Heart right ventricle (tissue), 16 donors: ENCODE data around the gene UACA. TPM values are rescaled to one million over a fixed set of nuclear protein-coding genes. Genes with fewer than 3 reads are reported as not detected.

ENCODE experiments used
- ATAC-seq, 8 donors: fragments of 200-7000 bp; cut with Tn5 transposase; one replicate each; pipeline ENCODE4 v1.9.1; 2020; ENCODE audit warnings: mild to moderate bottlenecking in 8 of 8, moderate library complexity in 8 of 8, moderate number of reproducible peaks in 1 of 8
- DNase-seq, 2 donors: peaks; one replicate each; pipeline ENCODE4 v3.0.0-alpha.2; 2020
- H3K27ac ChIP-seq, 10 donors: fragments of 200-600 bp; sonication (generic) in 2 of 10; one replicate each; pipeline versions ENCODE4 v1.5.0 to v1.8.0; 2020 to 2022; ENCODE audit warnings: mild to moderate bottlenecking in 3 of 10
- H3K27me3 ChIP-seq, 7 donors: fragments of 200-600 bp; one replicate each; pipeline ENCODE4 v1.8.0; 2021 to 2022; ENCODE audit warnings: mild to moderate bottlenecking in 2 of 7
- H3K36me3 ChIP-seq, 9 donors: fragments of 200-600 bp; sonication (generic) in 1 of 9; one replicate each; pipeline versions ENCODE4 v1.5.0 to v1.8.0; 2020 to 2022; ENCODE audit warnings: mild to moderate bottlenecking in 2 of 9
- H3K4me1 ChIP-seq, 9 donors: fragments of 200-600 bp; sonication (generic) in 1 of 9; one replicate each; pipeline versions ENCODE4 v1.5.0 to v1.8.0; 2020 to 2022; ENCODE audit warnings: mild to moderate bottlenecking in 4 of 9
- H3K4me3 ChIP-seq, 10 donors: fragments of 200-600 bp; sonication (generic) in 2 of 10; one replicate each; pipeline versions ENCODE4 v1.5.0 to v1.8.0; 2020 to 2022; ENCODE audit warnings: mild to moderate bottlenecking in 7 of 10, moderate library complexity in 2 of 10
- H3K9me3 ChIP-seq, 11 donors: fragments of 200-600 bp in 10 of 11; sonication (generic) in 2 of 11; one replicate each; pipeline versions ENCODE4 v1.5.0 to v1.8.0; 2013 to 2022; ENCODE audit warnings: mild to moderate bottlenecking in 2 of 11, control low read depth in 1 of 11, moderate library complexity in 1 of 11
- WGBS, 2 donors: extraction: QIAGEN DNeasy Blood & Tissue Kit; methylation state at CpG; one replicate each; pipeline ENCODE4 v1.1.7; 2013; ENCODE audit warnings: inconsistent platforms in 1 of 2; 5-methylcytosine and 5-hydroxymethylcytosine counted together
- intact Hi-C, 10 donors: fragments of 100-400 bp; cut with DNase I; formaldehyde crosslinking; loops; one replicate each; pipeline versions ENCODE4 v1.11.1 to v1.14.2; 2022
- polyA plus RNA-seq, 2 donors: library from polyadenylated mRNA; stranded (reverse); fragments of 200-250 nt; gene quantifications; one replicate each; pipeline ENCODE4 v1.2.3, GENCODE V29; 2013
- total RNA-seq, 10 donors: library from RNA; stranded (reverse); fragmentation: NEBNext Ultra II Directional in 3 of 10; extraction: Animal tissue kit (Norgen Biotek cat#: 25700) in 3 of 10; gene quantifications; one replicate each; pipeline versions ENCODE4 v1.2.1 to v1.2.4, GENCODE V29; 2021 to 2023
- TF ChIP-seq, protein P1 (sequence below), 9 donors: fragments of 200-600 bp; sonication (generic) in 2 of 9; IDR thresholded peaks; one replicate each; pipeline versions ENCODE4 v1.5.0 to v1.8.0; 2021 to 2022; ENCODE audit warnings: antibody characterized with exemption in 9 of 9, mild to moderate bottlenecking in 5 of 9, moderate library complexity in 1 of 9
- donor health status: Arrhythmogenic right ventricular cardiomyopathy.
- donor health status: ischemic (EF 13 %, LVEDD 7.1; RV severe dilation, severe dysfunction).
- donor health status: healthy with polysubstance abuse.
- donor health status: DM: no; HTN: yes; CAD: no.
- donor health status: DM: no; HTN: no; CAD: no.
- donor health status: ischemic (EF 25% LVEDD 6.9; RV normal size, moderate dysfunction).
- donor health status: ischemic (EF 25% LVEDD 5.7; RV mildly dilated, moderate dysfunction).
- donor health status: healthy.
- donor health status: DM: yes; HTN: yes; CAD: no.
- donor health status: Ischemic cardiomyopathy.
- donor health status: ischemic (EF 35%, LVEDD 5.7; RV mildly dilated, moderate dysfunction).
- donor health status: nonischemic (EF 11% LVEDD 7.7; RV severe dilation, severe dysfunction).
- donor health status: DM: yes; HTN: yes; CAD: no.
- donor health status: PGD.
- donor health status: ischemic (EF 29% LVEDD 5.4; RV normal size, mild dysfunction).
- donor health status: nonischemic (EF 23%, LVEDD 6.1; RV moderate dilation, normal function).

The UACA gene
- total and polyA plus RNA-seq, 12 donors: 14.2 to 75.4 (median 47.1) TPM

DNA sequence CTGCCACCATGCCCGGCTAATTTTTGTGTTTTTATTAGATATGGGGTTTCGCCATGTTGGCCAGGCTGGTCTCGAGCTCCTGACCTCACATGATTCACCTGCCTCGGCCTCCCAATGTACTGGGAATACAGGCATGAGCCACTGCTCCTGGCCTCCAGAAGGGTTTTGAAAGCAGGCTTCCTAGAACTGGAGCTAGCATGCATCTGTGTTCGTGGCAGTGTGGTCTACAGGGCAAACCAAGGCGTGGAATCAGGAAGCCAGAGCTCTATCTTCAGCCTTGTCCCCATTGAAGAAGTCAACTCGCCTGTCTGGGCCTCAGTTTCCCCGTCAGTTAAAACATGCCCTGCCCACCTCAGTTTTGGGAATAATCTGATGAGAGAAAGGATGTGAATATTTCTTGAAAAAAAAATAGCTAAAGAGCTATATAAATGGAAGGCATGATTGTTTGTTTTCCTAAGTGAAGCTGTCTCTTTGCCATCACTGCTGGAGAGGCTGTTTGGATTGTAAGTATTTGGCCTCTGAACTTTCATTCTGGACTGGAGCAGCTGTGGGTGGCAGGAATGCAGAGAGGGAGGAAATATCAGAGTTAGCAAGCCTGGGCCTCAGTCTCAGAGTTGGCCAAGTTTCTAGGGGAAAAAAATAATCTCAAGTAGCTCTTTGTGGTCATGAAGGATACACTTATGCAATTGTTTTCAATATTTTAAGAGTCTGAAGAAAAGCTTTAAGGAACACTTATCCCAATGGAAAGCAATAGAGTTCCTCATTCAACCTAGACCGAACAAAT, 36.5 kb upstream of the UACA start:
- H3K27me3 ChIP-seq: no peaks in the 10 kb centered on the region

DNA sequence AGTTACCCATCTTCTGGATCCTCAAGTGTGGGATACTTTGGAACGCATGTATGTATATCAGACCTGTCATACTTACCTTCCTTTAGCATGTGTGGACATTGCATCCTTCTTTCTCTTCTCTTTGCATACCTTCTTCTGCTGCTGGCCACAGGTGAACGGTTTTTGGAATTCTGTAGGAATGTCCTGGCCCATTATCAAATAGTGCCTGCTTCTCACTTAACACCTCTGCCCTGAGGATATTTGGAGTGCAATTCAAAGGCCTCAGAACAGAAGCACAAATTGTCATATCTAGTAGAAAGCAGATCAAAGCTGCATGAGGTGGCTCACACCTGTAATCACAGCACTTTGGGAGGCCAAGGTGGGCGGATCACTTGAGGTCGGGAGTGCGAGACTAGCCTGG, 34.1 kb upstream of the UACA start:
- H3K9me3 ChIP-seq: no peaks in the 10 kb centered on the region
- WGBS, 2 donors: 93 to 96% methylated on average over 5 of the region's 5 CpGs
- H3K27ac ChIP-seq: no peak overlapping the region
- peaks cover 0 to 40% (median 27%) of the 10 kb centered on the region in 9 donors for H3K4me1 ChIP-seq
- ATAC-seq (no peak), DNase-seq (no peak)
- TF ChIP-seq, protein P1, sequence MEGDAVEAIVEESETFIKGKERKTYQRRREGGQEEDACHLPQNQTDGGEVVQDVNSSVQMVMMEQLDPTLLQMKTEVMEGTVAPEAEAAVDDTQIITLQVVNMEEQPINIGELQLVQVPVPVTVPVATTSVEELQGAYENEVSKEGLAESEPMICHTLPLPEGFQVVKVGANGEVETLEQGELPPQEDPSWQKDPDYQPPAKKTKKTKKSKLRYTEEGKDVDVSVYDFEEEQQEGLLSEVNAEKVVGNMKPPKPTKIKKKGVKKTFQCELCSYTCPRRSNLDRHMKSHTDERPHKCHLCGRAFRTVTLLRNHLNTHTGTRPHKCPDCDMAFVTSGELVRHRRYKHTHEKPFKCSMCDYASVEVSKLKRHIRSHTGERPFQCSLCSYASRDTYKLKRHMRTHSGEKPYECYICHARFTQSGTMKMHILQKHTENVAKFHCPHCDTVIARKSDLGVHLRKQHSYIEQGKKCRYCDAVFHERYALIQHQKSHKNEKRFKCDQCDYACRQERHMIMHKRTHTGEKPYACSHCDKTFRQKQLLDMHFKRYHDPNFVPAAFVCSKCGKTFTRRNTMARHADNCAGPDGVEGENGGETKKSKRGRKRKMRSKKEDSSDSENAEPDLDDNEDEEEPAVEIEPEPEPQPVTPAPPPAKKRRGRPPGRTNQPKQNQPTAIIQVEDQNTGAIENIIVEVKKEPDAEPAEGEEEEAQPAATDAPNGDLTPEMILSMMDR (IDR thresholded peaks at IDR 0.05): no peak
- intact Hi-C loops: no loop called here
- no peak overlapping the region for H3K4me3 ChIP-seq
- H3K36me3 ChIP-seq: no peaks in the 10 kb centered on the region
- H3K27me3 ChIP-seq: no peaks in the 10 kb centered on the region

More for the DNA sequence above, 36.5 kb upstream of the UACA start:
- Histone ChIP-seq H3K36me3 (no peaks in the 10 kb centered on the region), H3K27ac (peak overlapping the region; percentile 6 to 78 (median 62)), H3K4me3 (no peak overlapping the region), H3K4me1 (peaks cover 0 to 34% (median 18%) of the 10 kb centered on the region in 9 donors), H3K9me3 (no peaks in the 10 kb centered on the region)
- ATAC-seq (peak; percentile 72 to 88 (median 78)), DNase-seq (peak in 1 of 2 donors; percentile 35)
- intact Hi-C loops: loop anchor here in 1 of 10 donors (2.0 kb wide), 1 partner anchor 37 kb away; the partner anchor contains the start of gene UACA
- TF ChIP-seq, protein P1 (IDR thresholded peaks at IDR 0.05): no peak
- WGBS, 2 donors: 80 to 83% methylated on average over 9 of the region's 9 CpGs

GRCh38 chr15:70796516-70797310, 33.4 kb upstream of the UACA start:
- peaks cover 0 to 40% (median 27%) of the 10 kb centered on the region in 9 donors for H3K4me1 ChIP-seq

GRCh38 chr15:70795311-70795665, 31.9 kb upstream of the UACA start:
- peak overlapping the region in 9 of 10 donors; percentile 26 to 79 (median 66) for H3K27ac ChIP-seq
- H3K9me3 ChIP-seq: no peaks in the 10 kb centered on the region
- peaks cover 0 to 31% (median 16%) of the 10 kb centered on the region in 9 donors for H3K4me1 ChIP-seq
- DNase-seq (no peak), ATAC-seq (peak in 5 of 8 donors; percentile 36 to 77 (median 59))
- WGBS, 2 donors: 61 to 79% methylated on average over 2 of the region's 2 CpGs
- no peaks in the 10 kb centered on the region for H3K36me3 ChIP-seq
- no peaks in the 10 kb centered on the region for H3K27me3 ChIP-seq
- H3K4me3 ChIP-seq: no peak overlapping the region
- TF ChIP-seq, protein P1 (IDR thresholded peaks at IDR 0.05): no peak
- intact Hi-C loops: no loop called here

More at GRCh38 chr15:70796516-70797310, 33.4 kb upstream of the UACA start:
- 93 to 95% methylated on average over 14 of the region's 14 CpGs for WGBS, 2 donors
- intact Hi-C loops: no loop called here
- no peak for ATAC-seq
- Histone ChIP-seq H3K9me3 (no peaks in the 10 kb centered on the region), H3K4me3 (no peak overlapping the region), H3K27ac (peak overlapping the region in 3 of 10 donors; percentile 12 to 79 (median 75)), H3K36me3 (no peaks in the 10 kb centered on the region), H3K27me3 (no peaks in the 10 kb centered on the region)
- TF ChIP-seq, protein P1 (IDR thresholded peaks at IDR 0.05): no peak
- DNase-seq: no peak
